Hematopoietic multipotent progenitor cell treated with erythropoietin and hydrocortisone succinate and interleukin-3 and kit ligand, for 15 days (in vitro differentiated cells): ENCODE measurements around the gene RGS3.

Experiments used
- DNase-seq: peaks from one replicate; pipeline ENCODE4 v3.0.0-alpha.2; 2015; ENCODE audit warnings: low spot score

Gene RGS3

GRCh38 chr9:113587471-113588031 lies 124.0 kb downstream of the RGS3 start:
- peak; percentile 67 for DNase-seq

- no peak for DNase-seq
Measured at GRCh38 chr9:113588242-113588810, 124.8 kb downstream of the RGS3 start.

GRCh38 chr9:113588936-113589335 lies 125.4 kb downstream of the RGS3 start:
- DNase-seq = no peak

- no peak for DNase-seq
Measured at GRCh38 chr9:113589407-113589806, 125.9 kb downstream of the RGS3 start.

DNA sequence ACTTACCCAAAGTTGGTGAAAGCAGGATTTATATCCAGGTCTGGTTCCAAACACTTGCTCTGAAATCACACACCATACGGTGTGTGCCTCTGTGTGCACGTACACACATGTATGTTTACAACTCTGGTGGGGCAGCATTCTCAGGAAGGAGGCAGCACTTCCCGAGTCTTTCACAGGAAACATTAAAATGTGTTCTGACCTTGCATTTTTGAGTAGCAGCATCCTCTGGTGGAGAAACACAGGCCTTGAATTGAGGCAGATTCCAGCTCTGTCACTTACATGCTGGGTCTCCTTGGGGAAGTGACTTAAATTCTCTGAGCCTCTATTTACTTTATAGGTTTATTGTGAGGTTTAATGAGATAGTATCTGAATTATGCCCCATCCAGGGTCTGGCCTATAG lies 126.4 kb downstream of the RGS3 start:
- DNase-seq = peak; percentile 31

DNA sequence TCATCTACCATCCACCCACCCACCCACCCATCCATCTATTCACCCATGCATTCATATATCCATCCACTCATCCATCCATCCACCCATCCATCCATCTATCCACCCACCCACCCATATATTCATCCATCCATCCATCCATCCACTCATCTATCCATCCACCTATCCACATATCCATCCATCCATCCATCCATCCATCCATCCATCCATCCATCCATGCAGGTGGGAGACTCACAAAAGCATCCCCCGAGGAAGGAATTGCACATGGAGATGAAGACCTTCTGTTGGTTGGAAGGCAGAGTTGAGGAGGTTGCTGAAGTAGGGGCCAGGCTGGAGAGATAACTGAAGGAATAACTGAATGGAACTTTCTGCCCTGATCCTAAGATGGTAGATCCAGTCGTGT lies 126.9 kb downstream of the RGS3 start:
- DNase-seq = no peak

DNA sequence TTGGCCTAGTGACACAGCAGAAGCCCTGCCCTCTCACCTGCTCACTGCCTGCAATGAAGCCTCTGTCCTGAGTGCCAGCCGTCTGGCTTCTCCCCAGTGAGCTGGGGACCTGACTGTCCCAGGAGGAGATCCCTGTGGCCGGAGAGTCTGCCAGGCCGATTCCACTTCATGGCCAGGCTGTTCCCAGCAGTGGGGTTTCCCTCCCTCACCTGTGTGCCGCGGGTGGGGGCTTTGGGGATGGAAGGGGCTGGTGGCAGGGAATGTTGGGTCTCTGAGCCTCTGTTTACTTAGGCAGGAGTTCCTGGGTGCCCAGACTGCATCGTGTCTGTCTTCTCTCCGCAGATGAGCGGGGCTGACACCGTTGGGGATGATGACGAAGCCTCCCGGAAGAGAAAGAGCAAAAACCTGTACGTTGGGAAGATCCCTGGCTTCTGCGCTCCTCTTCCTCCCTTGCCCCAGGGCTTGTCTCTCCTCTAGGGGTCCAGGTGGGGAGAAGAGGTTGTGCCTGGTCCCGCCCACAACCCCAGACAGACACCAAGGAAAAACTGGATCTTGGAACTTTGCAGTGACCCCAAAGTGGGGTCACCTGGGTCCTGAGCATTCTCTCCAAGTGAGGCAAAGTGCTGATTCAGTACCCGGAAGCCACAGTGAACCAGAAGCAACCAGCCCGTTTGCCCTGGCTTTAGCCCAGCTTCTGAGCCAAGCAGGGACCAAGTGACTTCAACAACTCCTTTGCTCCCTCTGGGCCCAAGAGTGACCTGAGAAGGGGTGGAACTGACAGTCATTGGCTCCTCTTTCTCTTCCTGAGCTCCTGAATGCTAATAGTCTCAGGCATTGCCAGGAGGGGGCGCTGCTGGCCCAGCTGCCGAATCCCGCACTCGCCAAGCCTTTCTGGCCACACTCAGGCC lies 127.7 kb downstream of the RGS3 start:
- DNase-seq = peak; percentile 74

- DNase-seq = no peak
Measured at GRCh38 chr9:113591899-113592625, 128.5 kb downstream of the RGS3 start.

GRCh38 chr9:113592876-113593575 lies 129.5 kb downstream of the RGS3 start:
- no peak for DNase-seq

DNA sequence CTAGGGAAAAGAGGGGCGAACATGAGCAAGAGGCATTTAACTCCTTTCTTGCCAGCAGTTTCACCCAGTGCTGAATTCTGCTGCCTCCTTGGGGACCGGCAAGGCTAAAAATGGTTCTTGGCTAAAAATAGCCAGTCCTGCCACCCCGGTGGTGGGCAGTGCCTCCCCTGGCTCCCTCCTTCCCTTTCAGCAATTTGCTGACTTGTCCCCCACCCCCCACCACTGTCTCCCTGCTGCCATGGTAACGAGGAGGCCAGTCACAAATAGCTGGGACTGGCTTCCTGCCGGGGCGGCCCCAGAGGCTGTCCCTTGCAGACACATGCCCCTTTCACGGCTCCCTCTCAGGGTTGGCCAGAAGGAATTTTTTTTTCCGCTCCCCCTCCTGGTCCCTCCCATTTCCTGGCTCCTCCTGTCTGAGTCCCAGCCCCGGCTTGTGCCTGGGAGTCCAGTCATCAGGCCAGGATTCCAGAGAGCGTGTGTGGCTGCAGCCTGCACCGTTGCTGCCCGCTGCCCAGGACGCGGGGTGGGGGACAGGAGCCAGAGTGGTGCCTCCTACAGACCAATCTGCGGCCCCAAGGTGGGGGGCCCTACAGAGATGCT lies 130.3 kb downstream of the RGS3 start:
- no peak for DNase-seq

DNA sequence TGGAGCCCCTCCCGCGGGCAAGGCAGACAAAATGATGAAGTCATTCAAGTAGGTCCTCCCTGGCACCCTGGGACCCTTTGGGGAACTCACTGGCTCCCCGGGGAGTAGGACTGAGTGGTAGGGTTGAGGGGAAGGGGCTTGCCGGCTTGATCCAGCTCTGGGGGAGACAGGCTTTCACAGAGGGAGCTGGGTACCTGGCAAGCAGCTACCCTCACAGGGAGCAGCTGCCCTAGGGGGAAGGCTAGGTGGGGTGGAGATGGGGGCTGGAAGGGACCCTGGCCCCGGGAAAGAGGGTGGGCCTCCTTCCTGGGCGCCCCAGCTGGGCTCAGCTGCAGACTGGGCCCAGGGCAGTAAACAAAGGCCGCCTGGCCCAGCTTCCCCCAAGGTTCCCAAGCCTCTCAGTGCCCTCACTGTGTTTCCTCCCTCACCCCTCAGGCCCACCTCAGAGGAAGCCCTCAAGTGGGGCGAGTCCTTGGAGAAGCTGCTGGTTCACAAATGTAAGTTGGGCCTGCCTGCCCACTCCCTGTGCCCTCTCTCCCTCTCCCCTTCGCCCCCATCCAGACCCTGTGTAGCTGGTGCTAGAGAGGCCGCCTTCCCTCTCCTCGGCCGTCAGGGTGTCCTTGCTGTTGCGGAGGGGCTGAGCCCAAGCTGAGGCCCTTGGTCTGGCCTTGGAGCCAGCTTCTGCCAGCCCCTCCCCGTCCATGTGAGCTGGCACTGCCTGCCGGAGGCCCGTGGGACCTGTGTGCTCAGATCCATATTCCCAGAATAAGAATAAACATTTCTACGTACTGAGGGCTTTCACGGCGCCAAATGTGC lies 131.2 kb downstream of the RGS3 start:
- no peak for DNase-seq

- no peak for DNase-seq
Measured at GRCh38 chr9:113596616-113597320, 133.2 kb downstream of the RGS3 start.

DNA sequence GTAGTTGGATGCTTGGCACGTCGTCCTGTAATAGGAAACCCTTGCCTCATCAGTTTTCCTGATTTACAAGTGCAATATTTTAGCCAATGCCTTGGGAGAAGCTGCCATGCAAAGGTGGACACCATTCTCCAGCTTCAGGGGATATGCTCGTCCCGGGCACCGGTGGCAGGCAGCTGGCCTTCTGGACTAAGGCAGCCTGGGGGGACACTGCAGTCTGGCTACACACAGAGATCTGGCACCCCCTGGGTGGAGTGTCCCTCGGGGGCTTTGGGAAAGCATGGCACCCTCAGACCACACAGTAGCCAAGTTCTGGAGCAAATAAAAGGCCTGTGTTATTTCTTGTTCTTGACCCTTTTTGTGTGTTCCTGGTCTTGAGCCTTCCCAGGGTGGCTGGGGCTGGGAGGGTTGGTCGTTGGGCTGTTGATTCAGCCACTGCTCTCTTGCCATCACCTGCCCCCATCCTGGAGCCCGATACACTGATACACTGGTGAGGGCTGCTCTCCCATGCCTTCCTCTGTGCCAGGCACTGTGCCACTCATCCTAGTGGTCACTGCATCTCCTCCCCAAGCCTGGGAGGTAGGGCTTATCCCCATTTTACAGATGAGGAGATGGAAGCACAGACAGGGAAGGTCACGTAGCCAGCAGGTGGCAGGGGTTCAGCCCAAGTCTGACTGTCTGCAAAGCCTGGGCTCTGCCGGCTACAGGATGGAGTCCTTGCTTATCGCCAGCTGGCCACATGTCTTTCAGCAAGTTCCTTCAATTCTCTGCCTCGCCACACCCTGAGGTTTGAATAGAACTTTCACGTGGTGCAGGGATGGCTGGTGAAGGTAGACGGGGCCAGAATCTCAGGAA lies 134.1 kb downstream of the RGS3 start:
- DNase-seq = no peak

DNA sequence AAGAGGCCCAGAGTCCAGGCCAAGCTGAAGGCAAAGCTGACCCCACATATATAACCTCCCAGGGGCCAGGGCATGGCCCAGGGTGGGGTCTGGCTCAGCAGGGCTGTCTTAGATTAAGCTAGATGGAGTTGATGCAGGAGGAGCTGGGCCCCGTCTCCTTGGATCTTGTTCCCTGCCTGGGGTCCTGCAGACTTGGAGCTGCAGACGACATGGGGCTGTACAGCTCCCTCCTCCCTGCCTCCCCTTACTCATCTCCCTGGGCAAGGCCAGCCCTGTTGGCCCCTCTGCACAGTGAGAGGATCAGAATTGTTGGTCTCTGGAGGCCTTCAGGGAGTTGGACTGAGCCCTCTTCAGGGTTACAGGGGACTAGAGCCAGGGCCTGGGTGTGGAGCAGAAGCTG lies 134.9 kb downstream of the RGS3 start:
- no peak for DNase-seq

DNA sequence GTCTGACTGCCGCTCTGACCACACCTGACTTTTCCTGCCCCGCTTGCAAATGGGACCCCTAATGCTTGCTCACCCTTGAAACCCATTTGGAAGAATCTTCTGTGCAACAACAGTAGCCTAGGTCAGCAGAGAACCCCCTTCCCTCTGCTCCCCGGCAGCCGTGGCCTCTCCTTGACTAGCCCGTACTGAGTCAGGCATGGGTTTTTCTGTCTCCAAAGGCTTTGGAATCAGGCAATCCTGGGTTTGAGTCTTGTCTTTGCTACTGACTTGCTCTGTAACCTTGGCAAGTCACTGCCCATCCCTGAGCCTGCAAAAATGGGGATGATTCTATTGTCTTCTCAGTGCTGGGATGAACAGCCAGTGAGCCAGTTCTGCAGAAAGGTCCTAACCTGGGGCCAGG lies 135.4 kb downstream of the RGS3 start:
- DNase-seq = no peak

DNA sequence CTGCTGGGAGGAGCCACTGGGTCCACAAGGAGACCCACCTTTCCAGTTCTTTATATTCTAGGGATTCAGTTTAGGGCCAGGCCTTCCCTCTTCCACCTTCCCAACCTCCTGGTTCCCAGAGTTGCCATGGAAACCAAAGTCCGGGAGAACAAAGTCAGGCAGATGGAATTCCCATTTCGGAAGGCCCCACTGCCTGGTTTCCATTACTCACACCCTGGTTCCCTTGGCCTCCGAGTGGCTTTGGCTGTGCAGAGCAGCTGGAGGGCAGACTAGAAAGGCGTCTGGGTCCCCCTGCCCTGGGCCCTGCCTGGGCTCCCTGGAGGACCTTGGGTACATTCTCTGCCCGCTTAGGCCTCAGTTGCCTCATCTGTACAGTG lies 136.1 kb downstream of the RGS3 start:
- DNase-seq = no peak

GRCh38 chr9:113600023-113600823 lies 136.7 kb downstream of the RGS3 start:
- no peak for DNase-seq

- no peak for DNase-seq
Measured at GRCh38 chr9:113600871-113601614, 137.5 kb downstream of the RGS3 start.
